ENCODE measurements around the gene STK4. TPM values are rescaled to one million over a fixed set of nuclear protein-coding genes. Genes with fewer than 3 reads are reported as not detected.
"Not testable (repeated sequence)": the region's sequence is repeated elsewhere in the genome, so short reads cannot be mapped to it uniquely, and the experiment has no call there.

The STK4 gene
- total RNA-seq, 1 donor from 2014 or later, result 29.3 TPM

GRCh38 chr20:45053430-45054351 is 87.4 kb downstream of the STK4 start:
- no peak for DNase-seq (ENCODE audit: low spot score)

GRCh38 chr20:45055056-45055455 is 88.7 kb downstream of the STK4 start:
- DNase-seq (ENCODE audit: low spot score), result no peak

GRCh38 chr20:45056473-45057173 is 90.3 kb downstream of the STK4 start:
- DNase-seq (ENCODE audit: low spot score), result no peak

DNA sequence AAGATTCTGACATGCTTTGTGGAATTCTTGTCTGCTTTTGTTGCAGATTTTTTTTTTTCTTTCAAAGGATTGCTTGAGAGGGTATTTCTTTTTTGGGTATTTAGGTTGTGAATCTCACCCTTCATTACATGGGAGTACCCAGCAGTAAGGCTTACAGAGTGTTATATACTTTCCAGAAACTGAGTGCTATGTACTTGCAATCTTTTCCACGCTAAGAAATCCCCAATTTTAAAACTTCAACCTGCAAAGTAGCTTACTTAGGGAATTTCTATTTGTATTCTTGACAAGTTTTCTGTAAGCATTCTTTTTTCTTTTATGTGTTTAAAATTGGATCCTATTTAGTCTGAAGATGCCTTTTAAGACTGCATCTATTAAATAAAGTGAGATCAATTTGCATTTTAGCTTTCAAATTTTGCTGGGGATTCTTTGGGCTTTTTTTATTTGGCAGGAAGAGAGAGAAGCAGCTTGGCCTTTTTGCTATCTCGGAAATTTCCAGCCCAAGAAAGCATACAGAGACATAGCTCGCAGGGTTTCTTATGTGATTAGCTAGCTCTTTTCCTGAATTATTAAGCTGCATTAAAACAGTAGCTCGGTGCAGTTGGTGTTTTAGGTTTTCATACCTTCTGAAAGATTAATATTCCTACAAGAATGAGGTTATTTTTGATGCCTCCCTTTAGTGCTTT is 92.0 kb downstream of the STK4 start:
- DNase-seq (ENCODE audit: low spot score), result no peak

GRCh38 chr20:45059022-45059728 is 92.9 kb downstream of the STK4 start:
- no peak for DNase-seq (ENCODE audit: low spot score)

DNA sequence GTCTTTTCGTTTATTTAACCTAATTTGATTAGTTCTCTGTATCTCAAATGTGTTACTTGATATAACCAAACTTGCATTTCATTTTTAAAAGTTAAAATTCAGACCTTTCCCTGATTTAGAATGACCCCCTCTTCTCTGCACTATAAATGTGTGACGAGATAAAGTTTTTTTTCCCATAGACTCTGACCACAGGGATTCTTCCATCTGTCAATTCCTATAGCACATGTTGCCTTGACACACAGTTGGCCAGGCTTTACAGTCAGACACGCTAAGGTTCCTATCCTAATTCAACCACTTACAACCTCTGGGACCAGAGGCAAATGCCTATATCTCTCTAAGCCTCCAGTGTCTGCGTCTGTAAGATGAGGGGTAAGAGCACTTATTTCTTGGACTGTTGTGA is 94.0 kb downstream of the STK4 start:
- no peak for DNase-seq (ENCODE audit: low spot score)

DNA sequence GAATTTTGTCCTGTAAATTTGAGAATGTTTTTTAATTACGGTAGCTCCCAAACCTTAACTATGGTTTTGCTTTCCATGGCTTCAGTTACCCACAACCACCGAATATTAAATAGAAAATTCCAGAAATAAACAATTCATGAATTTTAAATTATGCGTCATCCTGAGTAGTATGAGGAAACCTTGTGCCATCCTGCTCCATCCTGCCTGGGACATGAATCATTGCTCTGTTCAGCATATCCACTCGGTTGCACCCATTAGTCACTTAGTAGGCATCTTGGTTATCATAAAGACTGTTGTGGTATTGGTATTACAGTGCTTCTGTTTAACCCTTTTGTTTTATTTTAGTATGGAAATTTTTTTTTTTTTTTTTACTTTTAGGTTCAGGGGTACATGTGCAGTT is 94.9 kb downstream of the STK4 start:
- DNase-seq (ENCODE audit: low spot score), result no peak

- not testable (repeated sequence) for DNase-seq (ENCODE audit: low spot score)
Observed at GRCh38 chr20:45063107-45063506, 96.8 kb downstream of the STK4 start.

DNA sequence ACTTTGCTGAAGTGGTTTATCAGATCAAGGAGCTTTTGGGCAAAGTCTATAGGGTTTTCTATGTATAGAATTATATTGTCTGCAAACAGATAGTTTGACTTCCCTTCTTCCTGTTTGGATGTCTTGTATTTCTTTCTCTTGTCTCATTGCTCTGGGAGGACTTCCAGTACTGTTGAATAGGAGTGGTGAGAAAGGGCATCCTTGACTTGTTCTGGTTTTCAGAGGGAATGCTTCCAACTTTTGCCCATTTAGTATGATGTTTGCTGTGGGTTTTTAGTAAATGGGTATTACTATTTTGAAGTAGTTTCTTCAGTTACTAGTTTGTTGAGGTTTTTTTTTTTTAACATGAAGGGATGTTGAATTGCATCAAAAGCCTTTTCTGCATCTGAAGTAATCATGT is 98.5 kb downstream of the STK4 start:
- no peak for DNase-seq (ENCODE audit: low spot score)

DNA sequence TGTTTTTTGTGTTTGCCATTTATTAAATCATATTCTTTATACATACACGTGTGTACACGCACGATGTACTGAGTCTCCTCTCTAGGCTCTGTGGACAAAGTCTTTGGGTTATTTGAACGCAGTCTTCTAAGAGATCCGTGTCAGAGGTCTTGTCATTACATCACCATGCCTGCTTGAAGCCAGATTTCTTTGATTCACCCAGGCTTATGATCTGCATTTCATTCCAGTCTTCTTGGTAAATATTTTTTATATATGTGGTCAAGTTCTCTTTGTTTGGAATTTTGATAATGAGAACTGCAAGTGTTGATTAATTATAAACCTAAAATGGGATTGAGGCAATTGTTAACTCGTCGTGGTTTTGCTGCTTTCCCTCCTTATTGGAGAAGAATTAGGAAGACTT is 100.1 kb downstream of the STK4 start:
- DNase-seq (ENCODE audit: low spot score), result no peak

DNA sequence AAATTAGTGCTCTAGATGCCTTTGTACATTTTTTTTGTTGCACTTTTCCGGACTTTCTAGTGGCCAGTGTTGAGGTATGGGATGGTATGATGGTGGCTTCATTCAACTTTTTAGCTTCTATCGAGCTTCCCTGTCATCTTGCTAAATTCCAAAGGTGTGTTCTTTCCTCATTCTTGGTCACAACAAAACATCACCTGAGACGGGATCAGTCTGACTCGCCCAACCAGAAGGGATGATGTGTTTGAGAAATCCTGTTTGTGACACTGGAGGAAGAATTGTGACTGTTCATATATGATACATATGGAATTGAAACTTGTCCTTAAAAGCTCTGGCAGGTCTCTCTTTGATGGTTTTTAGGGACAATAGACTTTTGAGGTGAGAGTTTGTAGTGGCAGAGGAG is 100.8 kb downstream of the STK4 start:
- DNase-seq (ENCODE audit: low spot score), result no peak

- no peak for DNase-seq (ENCODE audit: low spot score)
Observed at GRCh38 chr20:45067558-45067957, 101.2 kb downstream of the STK4 start.

- no peak for DNase-seq (ENCODE audit: low spot score)
Observed at GRCh38 chr20:45069261-45069660, 102.9 kb downstream of the STK4 start.

DNA sequence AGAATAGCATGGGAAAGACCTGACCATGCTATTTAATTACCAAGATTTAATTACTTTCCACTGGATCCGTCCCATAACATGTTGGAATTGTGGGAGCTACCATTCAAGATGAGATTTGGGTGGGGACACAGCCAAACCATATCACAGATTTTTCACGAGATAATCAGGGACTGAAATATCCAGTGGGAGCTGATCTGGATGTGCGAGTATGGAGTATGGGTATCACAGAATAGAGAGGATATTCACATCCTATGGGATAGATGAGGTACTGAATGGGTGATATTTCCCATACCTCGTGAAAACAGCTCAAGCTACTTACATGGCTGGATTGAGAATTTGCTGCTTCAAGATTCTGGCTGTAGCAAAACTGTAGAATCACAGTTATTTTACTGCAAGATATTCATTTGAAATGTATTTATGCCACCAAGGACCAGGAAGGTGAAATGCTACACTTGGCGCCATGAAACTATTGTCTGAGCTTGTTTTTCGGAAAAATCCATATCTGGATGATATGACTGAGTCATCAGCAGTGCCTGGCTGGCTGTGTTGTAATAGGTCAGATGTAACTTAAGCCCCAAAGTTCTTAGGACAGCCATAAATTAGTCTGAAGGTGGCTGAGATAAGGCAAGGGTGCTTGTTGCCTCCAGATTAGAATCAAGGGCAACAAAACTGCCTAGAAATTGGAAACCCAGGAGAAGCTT is 104.8 kb downstream of the STK4 start:
- DNase-seq (ENCODE audit: low spot score), result no peak

DNA sequence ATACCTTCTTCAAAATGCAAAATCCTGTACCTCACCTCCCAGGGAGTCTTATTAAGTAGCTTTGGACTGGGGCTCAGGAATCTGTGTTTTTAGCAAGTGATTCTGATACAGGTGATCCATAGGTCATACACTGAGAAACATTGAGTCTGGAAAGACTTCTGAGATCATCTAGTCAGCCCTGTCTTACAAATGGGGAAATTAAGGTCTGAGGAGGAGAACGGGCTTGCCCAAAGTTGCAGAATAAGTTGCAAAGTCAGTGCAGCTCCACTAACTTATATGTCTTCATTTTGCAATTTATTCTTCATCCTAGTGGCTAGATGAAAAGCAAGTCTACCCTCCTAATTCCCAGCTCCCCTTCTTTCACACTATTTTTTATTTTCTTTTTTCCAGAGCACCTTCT is 105.8 kb downstream of the STK4 start:
- DNase-seq (ENCODE audit: low spot score), result no peak

GRCh38 chr20:45073221-45073620 is 106.9 kb downstream of the STK4 start:
- DNase-seq (ENCODE audit: low spot score), result no peak

- DNase-seq (ENCODE audit: low spot score), result no peak
Observed at GRCh38 chr20:45077559-45077958, 111.2 kb downstream of the STK4 start.

DNA sequence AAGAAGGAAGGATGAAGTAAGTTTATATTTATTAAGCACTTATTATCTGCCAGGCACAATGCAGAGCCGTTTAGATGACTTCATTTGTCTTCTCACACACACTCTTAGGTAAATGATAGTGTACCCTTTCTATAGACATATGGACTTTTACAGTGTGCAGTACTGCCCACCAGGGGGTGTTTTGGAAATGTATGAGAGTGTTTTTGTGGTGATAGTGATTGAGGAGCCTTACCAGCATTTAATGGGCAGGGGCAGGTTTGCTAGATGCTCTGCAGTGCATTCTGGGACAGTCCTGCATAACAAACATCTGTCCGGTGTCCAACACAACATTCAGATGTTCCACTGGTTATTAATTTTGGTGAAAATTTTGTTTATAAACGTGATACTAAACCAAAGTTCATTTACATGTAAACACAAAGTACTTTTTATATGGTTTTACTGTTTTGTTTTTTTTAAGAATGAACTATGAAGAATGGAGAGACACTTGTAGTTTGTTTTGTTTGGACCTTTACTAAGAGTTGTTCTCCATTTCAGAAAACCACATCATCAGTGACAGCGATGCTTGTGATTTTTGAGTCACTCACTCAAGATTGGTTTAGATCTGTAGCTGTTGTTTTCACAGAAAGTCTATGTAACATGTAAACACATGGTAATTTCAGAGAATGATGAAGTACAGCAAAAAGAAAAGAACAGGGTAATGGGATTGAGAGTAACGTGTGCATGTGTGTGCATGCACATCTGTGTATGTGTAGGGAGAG is 114.7 kb downstream of the STK4 start:
- no peak for DNase-seq (ENCODE audit: low spot score)

- no peak for DNase-seq (ENCODE audit: low spot score)
Observed at GRCh38 chr20:45082468-45082867, 116.2 kb downstream of the STK4 start.

- no peak for DNase-seq (ENCODE audit: low spot score)
Observed at GRCh38 chr20:45083127-45083526, 116.8 kb downstream of the STK4 start.

DNA sequence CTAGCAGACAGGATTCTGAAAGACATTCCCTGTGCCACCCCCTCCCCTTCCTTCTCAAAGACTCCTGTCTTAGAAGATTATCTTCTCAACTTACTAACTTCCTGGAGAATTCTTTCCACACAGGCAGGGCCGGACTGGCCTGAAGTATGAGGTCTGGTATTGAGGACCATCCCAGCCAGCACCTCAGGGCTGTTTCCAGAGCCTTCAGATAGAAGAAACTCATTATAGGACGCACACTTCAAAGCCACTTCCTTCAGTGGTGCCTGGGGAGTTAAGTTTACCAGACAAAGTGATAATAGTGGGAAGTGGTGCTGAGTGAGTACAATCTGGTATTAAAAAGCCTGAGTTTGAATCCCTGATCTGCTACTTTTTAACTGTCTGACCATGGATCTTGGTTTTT is 119.0 kb downstream of the STK4 start:
- no peak for DNase-seq (ENCODE audit: low spot score)

Data from mucosa of gallbladder (tissue), 1 donor.